ENCODE measurements around the gene FNIP2. TPM values are rescaled to one million over a fixed set of nuclear protein-coding genes. Genes with fewer than 3 reads are reported as not detected.
"Not testable (repeated sequence)": the region's sequence is repeated elsewhere in the genome, so short reads cannot be mapped to it uniquely, and the experiment has no call there.

The FNIP2 gene
- total RNA-seq, 1 donor from 2014 or later, result 24.2 TPM

DNA sequence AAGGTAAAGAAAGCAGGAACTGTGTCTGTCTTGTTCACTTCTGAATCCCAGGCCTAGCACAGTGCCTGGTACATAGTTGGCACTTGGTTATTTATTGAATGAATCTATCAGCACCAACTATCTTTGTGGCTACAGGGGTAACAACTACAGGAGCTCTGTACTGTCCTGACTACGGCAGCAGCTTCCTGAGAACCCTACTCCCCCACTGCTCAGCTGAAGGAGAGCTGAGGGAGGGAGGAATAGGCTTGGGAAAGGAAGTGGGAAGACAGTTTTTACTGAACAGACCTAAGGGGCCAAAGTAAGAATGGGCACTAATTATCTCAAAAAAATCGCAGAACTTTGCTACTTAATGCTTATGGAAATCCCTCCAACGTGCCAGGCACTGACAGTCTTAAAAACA lies 178.0 kb downstream of the FNIP2 start:
- no peak for DNase-seq (ENCODE audit: extremely low read depth, low read depth, low spot score)

DNA sequence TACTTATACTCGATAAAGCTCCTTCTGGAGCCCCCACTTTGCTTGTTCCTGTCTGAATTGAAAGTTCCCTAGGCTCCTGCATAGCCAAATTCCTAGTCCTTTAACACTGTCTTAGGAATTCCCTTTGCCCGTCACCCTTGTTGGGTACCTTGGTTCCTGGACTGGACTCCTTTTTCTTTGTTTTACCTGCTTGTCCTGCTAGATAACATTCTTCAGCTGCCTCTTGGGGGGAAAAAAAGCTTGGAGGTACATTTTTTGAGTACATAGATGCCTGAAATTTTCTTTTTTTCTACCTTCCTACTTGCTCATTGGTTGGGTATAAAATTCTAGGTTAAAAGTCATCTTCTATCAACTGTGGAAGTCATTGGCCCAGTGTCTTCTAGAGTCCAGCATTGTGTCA lies 179.2 kb downstream of the FNIP2 start:
- DNase-seq (ENCODE audit: extremely low read depth, low read depth, low spot score), result no peak

DNA sequence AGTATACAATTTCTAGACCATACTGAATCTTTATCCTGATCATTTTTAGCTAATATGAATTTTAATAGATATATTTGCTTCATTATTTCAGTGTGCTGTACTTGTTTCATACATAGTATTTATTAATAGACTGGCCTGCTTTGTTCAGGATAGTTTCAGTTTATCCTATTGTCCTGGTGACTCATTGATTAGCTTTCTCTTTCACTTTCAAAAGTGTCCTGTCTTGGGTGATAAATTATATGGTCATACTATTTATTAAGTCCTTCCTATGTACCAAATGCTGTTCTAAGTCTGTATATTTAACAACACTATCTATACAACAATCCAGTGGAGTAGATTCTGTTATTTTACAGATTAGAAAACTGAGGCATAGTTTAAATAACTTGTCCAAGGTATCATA lies 180.3 kb downstream of the FNIP2 start:
- DNase-seq (ENCODE audit: extremely low read depth, low read depth, low spot score), result peak; percentile 25

DNA sequence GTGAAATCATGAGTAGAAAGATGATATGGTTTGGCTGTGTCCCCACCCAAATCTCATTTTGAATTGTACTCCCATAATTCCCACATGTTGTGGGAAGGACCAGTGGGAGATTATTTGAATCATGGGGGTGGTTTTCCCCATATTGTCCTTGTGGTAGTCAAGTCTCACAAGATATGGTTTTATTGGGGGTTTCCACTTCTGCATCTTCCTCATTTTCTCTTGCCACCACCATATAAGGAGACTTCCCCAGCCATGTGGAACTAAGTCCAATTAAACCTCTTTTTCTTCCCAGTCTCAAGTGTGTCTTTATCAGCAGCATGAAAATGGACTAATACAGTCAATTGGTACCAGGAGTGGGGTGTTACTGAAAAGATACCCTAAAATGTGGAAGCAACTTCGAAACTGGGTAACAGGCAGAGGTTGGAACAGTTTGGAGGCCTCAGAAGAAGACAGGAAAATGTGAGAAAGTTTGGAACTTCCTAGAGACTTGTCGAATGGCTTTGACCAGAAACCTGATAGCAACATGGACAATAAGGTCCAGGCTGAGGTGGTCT lies 183.5 kb downstream of the FNIP2 start:
- not testable (repeated sequence) for DNase-seq (ENCODE audit: extremely low read depth, low read depth, low spot score)

DNA sequence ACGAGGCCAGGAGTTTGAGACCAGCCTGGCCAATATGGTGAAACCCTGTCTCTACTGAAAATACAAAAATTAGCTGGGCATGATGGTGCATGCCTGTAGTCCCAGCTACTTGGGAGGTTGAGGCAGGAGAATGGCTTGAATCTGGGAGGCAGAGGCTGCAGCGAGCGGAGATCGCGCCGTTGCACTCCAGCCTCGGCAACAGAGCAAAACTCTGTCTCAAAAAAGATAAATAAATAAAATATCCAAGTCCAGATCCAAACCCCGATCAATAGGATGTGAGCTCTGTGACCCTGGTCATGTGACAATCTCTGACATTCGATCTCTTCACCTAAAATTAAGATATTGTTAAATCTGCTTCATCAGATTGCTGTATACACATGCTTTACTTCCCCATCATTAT lies 187.5 kb downstream of the FNIP2 start:
- DNase-seq (ENCODE audit: extremely low read depth, low read depth, low spot score), result not testable (repeated sequence)

DNA sequence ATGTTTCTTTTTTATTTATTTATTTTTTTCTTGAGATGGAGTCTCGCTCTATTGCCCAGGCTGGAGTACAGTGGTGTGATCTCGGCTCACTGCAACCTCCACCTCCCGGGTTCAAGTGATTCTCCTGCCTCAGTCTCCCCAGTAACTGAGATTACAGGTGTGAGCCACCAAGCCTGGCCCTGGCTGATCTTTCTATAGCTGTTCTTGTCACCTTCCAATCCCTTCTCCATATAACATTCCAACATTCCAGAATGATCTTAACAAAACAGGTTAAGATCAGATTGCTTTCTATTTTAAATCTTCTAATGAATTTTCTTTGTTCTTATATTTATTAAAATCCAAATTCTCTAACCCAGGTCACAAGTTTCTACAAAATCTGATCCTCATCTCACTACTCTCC lies 188.1 kb downstream of the FNIP2 start:
- DNase-seq (ENCODE audit: extremely low read depth, low read depth, low spot score), result not testable (repeated sequence)

Other genes with a start within 250 kb of the FNIP2 start
- not detected in 2 replicates for gene RXFP1, start 247.1 kb upstream of the FNIP2 start, total RNA-seq
- 11.1 and 13.8 TPM in 2 replicates for gene C4orf46, start 97.1 kb upstream of the FNIP2 start, total RNA-seq
- 20.0 and 33.1 TPM in 2 replicates for gene ETFDH, start 96.7 kb upstream of the FNIP2 start, total RNA-seq
- gene PPID, start 45.6 kb upstream of the FNIP2 start, total RNA-seq, result 33.2 and 35.5 TPM in 2 replicates

Measured in glomerular endothelial cell (primary cell).